HUES48 (cell line): Measurements from ENCODE around the gene RPLP2.

Source experiments
- H3K27ac ChIP-seq: one replicate; pipeline ENCODE4 v1.7.0; 2013; ENCODE audit warnings: low read depth, low read length, inconsistent platforms
- H3K27me3 ChIP-seq: 2 replicates; pipeline ENCODE4 v1.6.1; 2013; ENCODE audit warnings: mild to moderate bottlenecking, low read length; ENCODE audit not compliant: control insufficient read depth, insufficient read depth
- H3K36me3 ChIP-seq: 2 replicates; pipeline ENCODE4 v1.6.1; 2013; ENCODE audit warnings: low read length; ENCODE audit not compliant: control insufficient read depth, insufficient read depth
- H3K4me1 ChIP-seq: 2 replicates; pipeline ENCODE4 v1.6.1; 2013; ENCODE audit warnings: mild to moderate bottlenecking, low read length; ENCODE audit not compliant: control insufficient read depth, insufficient read depth
- H3K4me3 ChIP-seq: 2 replicates; pipeline ENCODE4 v1.5.1; 2013; ENCODE audit warnings: mild to moderate bottlenecking, low read depth, low read length
- H3K9ac ChIP-seq: 2 replicates; pipeline ENCODE4 v1.6.1; 2013; ENCODE audit warnings: mild to moderate bottlenecking, low read depth, low read length, moderate library complexity
- H3K9me3 ChIP-seq: 2 replicates; pipeline ENCODE4 v1.6.1; 2013; ENCODE audit warnings: low read length; ENCODE audit not compliant: control insufficient read depth, insufficient read depth

The RPLP2 gene

DNA sequence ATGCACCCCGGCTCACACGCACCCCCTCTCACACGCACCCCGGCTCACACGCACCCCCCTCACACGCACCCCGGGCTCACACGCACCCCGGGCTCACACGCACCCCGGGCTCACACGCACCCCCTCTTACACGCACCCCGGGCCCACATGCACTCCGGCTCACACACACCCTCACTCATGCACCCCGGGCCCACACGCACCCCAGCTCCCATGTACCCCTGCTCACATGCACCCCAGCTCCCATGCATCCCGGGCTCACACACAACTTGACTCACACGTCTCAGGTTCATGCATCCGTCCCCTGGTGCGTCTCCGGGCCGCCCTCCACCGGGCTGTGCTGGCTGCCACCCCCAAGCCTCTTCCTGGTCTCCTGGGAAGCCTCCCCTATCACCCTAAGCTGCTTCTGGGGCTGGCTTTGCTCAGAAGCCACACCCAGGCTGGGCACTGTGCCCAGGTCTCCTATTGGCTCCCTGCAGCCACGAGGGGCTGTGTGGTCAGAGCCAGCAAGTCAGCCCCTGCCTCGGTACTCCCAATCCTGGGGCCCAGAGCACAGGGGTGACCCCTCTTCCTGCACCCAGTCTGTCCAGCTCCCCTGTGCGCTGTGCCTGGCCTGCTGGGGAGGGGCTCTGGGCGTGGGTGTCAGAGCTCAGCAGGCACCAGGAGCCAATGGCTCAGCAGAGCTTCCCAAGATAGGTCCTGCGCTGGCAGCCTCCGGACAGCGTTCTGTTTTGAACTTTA is 49.8 kb downstream of the RPLP2 start:
- no peak overlapping the region for H3K9ac ChIP-seq
- H3K27me3 ChIP-seq = no peaks in the 10 kb centered on the region
- peaks cover 30% of the 10 kb centered on the region for H3K4me1 ChIP-seq
- H3K9me3 ChIP-seq = no peaks in the 10 kb centered on the region
- no peak overlapping the region for H3K4me3 ChIP-seq
- H3K27ac ChIP-seq = no peak overlapping the region
- no peaks in the 10 kb centered on the region for H3K36me3 ChIP-seq

DNA sequence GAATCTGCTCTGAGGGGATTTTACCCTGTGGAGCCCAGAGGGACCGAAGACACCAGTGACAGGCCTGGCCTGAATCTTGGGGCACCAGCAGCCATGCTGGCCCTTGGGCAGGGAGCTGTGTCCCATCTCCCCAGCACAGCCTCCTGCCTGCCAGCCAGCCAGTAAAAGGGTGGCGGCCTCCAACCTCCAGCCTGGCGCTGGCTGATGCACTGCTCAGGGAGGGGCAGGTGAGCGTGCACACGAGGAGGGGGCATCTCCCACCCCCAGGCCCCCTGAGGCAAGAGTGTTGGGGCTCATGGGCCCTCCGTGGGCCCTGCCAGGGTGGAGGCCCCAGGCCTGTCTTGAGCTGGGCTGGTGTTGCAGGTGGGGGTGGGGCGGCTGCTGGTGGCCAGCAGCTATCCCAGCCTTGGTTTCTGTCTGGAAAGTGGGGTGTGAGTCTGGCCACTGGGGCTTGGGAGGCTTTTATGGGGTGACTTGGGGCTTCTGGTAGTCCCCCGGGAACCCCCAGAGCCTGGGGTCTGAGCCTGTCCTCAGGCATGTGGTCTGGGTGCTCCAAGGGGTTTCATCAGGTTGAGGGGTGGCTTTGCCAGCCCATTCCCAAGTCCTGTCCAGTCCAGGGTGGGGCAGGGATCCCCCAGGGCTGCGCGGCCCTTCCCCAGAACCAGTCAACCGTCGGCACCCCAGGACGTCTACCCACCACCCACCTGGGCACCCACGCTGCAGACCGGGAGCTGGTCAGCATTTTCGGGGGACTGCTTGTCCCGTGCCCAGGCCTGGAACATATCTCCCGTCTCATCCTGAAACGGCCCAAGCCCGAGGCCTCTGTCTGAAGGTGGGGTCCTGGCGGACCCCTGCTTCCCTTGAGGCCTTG is 50.7 kb downstream of the RPLP2 start:
- Histone ChIP-seq H3K27ac (no peak overlapping the region), H3K9ac (no peak overlapping the region), H3K27me3 (no peaks in the 10 kb centered on the region), H3K9me3 (no peaks in the 10 kb centered on the region), H3K4me3 (no peak overlapping the region), H3K36me3 (no peaks in the 10 kb centered on the region), H3K4me1 (peaks cover 30% of the 10 kb centered on the region)

DNA sequence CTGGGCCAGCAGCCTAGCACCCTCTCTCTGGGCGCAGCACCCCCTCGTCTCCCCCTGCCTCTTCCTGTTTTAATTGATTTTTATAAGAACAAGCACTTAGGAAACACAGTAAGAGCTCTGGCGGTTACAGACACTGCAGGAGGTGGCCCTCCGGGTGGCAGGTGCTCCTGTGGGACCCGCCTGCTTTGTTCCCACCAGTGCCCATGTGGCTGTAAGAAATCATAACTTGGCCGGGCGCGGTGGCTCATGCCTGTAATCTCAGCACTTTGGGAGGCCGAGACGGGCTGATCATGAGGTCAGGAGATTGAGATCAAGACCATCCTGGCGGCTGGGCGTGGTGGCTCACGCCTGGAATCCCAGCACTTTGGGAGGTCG is 51.3 kb downstream of the RPLP2 start:
- peaks cover 27% of the 10 kb centered on the region for H3K4me1 ChIP-seq
- no peaks in the 10 kb centered on the region for H3K27me3 ChIP-seq
- no peak overlapping the region for H3K27ac ChIP-seq
- H3K9ac ChIP-seq = no peak overlapping the region
- peaks cover 6% of the 10 kb centered on the region; the same call in 1 of the 2 replicates for H3K36me3 ChIP-seq
- no peaks in the 10 kb centered on the region for H3K9me3 ChIP-seq
- H3K4me3 ChIP-seq = no peak overlapping the region

DNA sequence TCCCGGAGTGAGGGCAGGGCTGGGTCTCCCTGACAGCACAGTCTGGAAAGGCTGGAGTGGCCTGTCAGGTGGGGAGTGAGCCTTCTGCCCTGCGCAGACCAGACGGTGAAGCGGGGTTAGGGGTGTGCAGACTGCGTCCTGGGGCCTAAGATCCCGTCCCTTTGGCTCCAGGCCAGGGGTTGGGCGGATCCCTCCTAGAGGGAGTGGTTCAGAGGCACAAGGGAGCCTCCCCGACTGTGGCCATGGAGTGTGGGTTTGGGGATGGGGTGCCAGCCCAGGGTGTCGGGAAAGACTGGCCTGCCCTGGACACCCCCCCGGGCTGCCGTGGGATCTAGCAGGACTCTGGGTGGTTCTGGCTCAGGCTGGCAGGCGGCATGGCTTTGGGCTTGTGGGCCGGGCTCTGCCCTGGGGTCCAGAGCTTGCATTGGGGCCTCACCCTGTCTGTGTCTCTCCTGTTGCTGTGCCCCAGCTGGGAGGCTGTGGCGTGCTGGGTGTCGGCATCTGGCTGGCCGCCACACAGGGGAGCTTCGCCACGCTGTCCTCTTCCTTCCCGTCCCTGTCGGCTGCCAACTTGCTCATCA is 52.4 kb downstream of the RPLP2 start:
- H3K4me1 ChIP-seq = peaks cover 20% of the 10 kb centered on the region
- no peaks in the 10 kb centered on the region for H3K27me3 ChIP-seq
- H3K9ac ChIP-seq = no peak overlapping the region
- peak overlapping the region; percentile 50 for H3K27ac ChIP-seq
- H3K9me3 ChIP-seq = no peaks in the 10 kb centered on the region
- H3K4me3 ChIP-seq = no peak overlapping the region
- H3K36me3 ChIP-seq = peaks cover 10% of the 10 kb centered on the region
